ENCODE measurements around the gene ITGBL1.

Gene ITGBL1

DNA sequence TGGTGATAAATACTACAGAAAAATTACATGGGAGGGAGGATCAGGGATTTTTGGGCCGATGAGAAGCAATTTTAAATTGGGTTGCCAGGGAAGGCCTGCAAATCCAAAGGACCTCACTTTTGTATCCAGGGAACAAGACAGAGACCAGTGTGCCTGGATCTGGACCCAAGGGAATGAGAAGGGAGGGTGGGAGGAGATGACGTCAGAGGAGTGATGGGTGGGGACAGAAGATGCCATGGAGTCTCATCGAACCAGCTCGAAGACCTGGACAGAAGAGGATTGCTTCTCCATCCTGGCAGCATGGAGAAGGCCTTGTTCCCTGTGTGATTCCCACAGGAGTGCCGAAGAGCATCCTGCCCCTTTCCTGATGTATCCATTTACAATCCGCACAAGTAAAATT lies 68.9 kb downstream of the ITGBL1 start (continued):
- TF ChIP-seq ZSCAN4 (tag by site-specific recombination; IDR thresholded peaks at IDR 0.05): no peak
- TF ChIP-seq ZNF830 (tag by site-specific recombination; IDR thresholded peaks at IDR 0.05; ENCODE audit: low read depth): no peak
- TF ChIP-seq, protein P1, sequence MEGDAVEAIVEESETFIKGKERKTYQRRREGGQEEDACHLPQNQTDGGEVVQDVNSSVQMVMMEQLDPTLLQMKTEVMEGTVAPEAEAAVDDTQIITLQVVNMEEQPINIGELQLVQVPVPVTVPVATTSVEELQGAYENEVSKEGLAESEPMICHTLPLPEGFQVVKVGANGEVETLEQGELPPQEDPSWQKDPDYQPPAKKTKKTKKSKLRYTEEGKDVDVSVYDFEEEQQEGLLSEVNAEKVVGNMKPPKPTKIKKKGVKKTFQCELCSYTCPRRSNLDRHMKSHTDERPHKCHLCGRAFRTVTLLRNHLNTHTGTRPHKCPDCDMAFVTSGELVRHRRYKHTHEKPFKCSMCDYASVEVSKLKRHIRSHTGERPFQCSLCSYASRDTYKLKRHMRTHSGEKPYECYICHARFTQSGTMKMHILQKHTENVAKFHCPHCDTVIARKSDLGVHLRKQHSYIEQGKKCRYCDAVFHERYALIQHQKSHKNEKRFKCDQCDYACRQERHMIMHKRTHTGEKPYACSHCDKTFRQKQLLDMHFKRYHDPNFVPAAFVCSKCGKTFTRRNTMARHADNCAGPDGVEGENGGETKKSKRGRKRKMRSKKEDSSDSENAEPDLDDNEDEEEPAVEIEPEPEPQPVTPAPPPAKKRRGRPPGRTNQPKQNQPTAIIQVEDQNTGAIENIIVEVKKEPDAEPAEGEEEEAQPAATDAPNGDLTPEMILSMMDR (tag by site-specific recombination; IDR thresholded peaks at IDR 0.05): no peak
- TF ChIP-seq REPIN1 (tag by site-specific recombination; IDR thresholded peaks at IDR 0.05; ENCODE audit: low read depth): no peak
- no peak for TF ChIP-seq ZNF600 (tag by site-specific recombination; IDR thresholded peaks at IDR 0.05)
- no peak for TF ChIP-seq ZNF155 (tag by site-specific recombination; IDR thresholded peaks at IDR 0.05)
- TF ChIP-seq, protein P2, sequence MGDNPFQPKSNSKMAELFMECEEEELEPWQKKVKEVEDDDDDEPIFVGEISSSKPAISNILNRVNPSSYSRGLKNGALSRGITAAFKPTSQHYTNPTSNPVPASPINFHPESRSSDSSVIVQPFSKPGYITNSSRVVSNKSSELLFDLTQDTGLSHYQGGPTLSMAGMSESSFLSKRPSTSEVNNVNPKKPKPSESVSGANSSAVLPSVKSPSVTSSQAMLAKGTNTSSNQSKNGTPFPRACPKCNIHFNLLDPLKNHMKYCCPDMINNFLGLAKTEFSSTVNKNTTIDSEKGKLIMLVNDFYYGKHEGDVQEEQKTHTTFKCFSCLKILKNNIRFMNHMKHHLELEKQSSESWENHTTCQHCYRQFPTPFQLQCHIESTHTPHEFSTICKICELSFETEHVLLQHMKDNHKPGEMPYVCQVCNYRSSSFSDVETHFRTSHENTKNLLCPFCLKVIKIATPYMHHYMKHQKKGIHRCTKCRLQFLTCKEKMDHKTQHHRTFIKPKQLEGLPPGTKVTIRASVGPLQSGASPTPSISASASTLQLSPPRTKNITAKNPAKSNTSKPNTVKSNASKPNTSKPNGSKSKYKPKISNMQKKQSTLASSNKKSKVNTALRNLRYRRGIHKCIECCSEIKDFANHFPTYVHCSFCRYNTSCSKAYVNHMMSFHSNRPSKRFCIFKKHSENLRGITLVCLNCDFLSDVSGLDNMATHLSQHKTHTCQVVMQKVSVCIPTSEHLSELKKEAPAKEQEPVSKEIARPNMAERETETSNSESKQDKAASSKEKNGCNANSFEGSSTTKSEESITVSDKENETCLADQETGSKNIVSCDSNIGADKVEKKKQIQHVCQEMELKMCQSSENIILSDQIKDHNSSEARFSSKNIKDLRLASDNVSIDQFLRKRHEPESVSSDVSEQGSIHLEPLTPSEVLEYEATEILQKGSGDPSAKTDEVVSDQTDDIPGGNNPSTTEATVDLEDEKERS (tag by site-specific recombination; IDR thresholded peaks at IDR 0.05): no peak
- TF ChIP-seq FEZF1 (tag by site-specific recombination; IDR thresholded peaks at IDR 0.05): no peak
- TF ChIP-seq SETDB1 (IDR thresholded peaks at IDR 0.05; ENCODE audit: insufficient read length, low read length): no peak
- TF ChIP-seq ZNF174 (tag by site-specific recombination; IDR thresholded peaks at IDR 0.05): no peak
- TF ChIP-seq ZBTB17 (tag by site-specific recombination; IDR thresholded peaks at IDR 0.05): no peak

DNA sequence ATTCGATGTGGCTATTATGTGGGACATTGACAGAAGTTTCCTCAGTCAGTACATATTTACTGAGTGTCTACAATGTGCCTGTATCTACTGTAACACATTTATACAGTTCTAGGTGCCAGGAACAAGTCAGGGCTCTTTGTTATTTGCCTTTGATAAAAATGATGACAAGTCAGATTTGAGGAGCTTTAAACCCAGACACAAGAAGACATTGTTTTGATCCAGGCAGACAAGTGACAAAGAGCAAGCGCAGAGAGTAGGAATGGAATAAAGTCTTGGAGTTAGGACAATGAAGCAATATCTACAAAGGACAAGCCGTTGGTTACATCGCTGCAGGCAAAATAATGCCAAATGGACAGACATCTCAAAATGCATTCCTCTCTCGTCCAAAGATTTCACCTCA lies 70.1 kb downstream of the ITGBL1 start:
- no peak for TF ChIP-seq ZNF501 (tag by site-specific recombination; IDR thresholded peaks at IDR 0.05)
- TF ChIP-seq, protein P3, sequence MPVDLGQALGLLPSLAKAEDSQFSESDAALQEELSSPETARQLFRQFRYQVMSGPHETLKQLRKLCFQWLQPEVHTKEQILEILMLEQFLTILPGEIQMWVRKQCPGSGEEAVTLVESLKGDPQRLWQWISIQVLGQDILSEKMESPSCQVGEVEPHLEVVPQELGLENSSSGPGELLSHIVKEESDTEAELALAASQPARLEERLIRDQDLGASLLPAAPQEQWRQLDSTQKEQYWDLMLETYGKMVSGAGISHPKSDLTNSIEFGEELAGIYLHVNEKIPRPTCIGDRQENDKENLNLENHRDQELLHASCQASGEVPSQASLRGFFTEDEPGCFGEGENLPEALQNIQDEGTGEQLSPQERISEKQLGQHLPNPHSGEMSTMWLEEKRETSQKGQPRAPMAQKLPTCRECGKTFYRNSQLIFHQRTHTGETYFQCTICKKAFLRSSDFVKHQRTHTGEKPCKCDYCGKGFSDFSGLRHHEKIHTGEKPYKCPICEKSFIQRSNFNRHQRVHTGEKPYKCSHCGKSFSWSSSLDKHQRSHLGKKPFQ (tag by site-specific recombination; IDR thresholded peaks at IDR 0.05): no peak
- Histone ChIP-seq H3K4me1 (ENCODE audit: control insufficient read depth, insufficient read depth, low read length) (no peaks in the 10 kb centered on the region; the same call in 1 of the 2 replicates), H3K36me3 (ENCODE audit: control insufficient read depth in 2 of 2, insufficient read depth in 1 of 2, low read length in 2 of 2) (no peaks in the 10 kb centered on the region), H3K9me3 (ENCODE audit: control insufficient read depth, insufficient read depth, low read depth, low read length) (no peaks in the 10 kb centered on the region), H3K27ac (ENCODE audit: extremely low read depth, low read depth, low read length) (no peak overlapping the region), H3K4me3 (ENCODE audit: low read depth, low read length) (no peak overlapping the region)
- POLR2A ChIA-PET: no interaction called here
- CTCF ChIA-PET: interaction anchor here (0.6 to 0.7 kb wide), 4 partner anchors 23 to 350 kb away, joined by 3 to 4 read pairs (median 3); no protein-coding TSS in a partner anchor

DNA sequence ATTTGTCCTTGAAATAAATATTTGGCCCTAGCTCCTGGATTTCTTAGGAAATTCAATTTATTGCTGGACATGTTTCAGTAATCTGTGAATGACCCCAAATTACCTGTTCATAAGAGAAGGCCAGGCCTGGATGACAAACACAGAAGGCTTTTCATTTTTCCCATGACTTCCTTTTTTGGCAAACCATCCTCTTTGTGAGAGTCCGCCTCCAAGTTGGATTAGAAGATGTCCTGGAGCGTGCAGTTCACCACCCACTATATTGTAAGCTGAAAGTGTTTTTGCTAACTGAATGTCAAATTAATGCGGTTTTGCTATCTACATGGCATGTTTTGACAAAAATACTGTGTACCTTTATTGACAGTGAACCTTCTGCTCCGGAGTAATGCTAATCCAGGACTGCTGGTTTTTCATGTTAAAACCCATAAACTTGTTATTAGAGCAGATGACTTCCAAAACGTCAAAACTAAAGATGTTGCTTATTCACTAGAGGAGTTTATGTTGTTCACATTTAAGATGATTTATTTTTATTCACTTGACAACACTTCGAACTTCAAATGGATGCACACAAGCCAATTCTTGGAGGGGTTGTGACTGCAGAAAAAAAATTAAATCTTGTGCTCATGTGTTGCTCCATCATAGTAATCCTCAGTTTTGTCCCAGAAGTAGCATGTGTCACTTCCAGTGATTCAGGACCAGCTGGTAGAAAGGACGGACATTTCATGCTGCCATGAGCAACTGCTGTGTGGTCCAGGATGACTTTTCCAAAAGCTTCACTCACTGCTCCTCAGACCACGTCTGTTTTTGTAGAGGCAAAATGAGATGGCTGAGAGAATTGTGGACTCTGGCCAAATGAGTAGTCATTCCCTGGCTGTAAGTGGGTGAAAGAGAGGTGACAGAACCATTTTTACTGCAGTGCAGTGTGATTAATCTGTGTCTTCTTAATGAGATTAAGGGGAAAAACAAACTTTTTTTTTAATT lies 71.0 kb downstream of the ITGBL1 start:
- Histone ChIP-seq H3K27ac (ENCODE audit: extremely low read depth, low read depth, low read length) (no peak overlapping the region), H3K4me1 (ENCODE audit: control insufficient read depth, insufficient read depth, low read length) (no peaks in the 10 kb centered on the region; the same call in 1 of the 2 replicates), H3K4me3 (ENCODE audit: low read depth, low read length) (no peak overlapping the region), H3K9me3 (ENCODE audit: control insufficient read depth, insufficient read depth, low read depth, low read length) (no peaks in the 10 kb centered on the region), H3K36me3 (ENCODE audit: control insufficient read depth in 2 of 2, insufficient read depth in 1 of 2, low read length in 2 of 2) (no peaks in the 10 kb centered on the region)
- CTCF ChIA-PET: interaction anchor here (0.7 to 1.0 kb wide), 3 partner anchors 22 to 379 kb away, joined by 3 to 4 read pairs (median 3); no protein-coding TSS in a partner anchor
- POLR2A ChIA-PET: no interaction called here
- TF ChIP-seq ZNF501 (tag by site-specific recombination; IDR thresholded peaks at IDR 0.05): no peak
- no peak for TF ChIP-seq ZNF529 (tag by site-specific recombination; IDR thresholded peaks at IDR 0.05; ENCODE audit: insufficient replicate concordance)
- no peak for TF ChIP-seq ZNF146 (tag by site-specific recombination; IDR thresholded peaks at IDR 0.05)
- no peak for TF ChIP-seq GLIS2 (tag by site-specific recombination; IDR thresholded peaks at IDR 0.05)
- no peak for TF ChIP-seq ZNF19 (tag by site-specific recombination; IDR thresholded peaks at IDR 0.05; ENCODE audit: low read depth)
- no peak for TF ChIP-seq YY1 (tag by site-specific recombination; IDR thresholded peaks at IDR 0.05)
- TF ChIP-seq ZNF169 (tag by site-specific recombination; IDR thresholded peaks at IDR 0.05): no peak
- TF ChIP-seq GLI2 (tag by site-specific recombination; IDR thresholded peaks at IDR 0.05; ENCODE audit: borderline replicate concordance, low read depth): no peak
- no peak for TF ChIP-seq WT1 (tag by site-specific recombination; IDR thresholded peaks at IDR 0.05)
- no peak for TF ChIP-seq RBAK (tag by site-specific recombination; IDR thresholded peaks at IDR 0.05)

Data from HEK293 (cell line).